HuH-7.5 (cell line): ENCODE measurements around the gene PDCD5.
A peak's percentile ranks its signal among the peaks of the same experiment; 100 is the strongest.
"Not testable (repeated sequence)": the region's sequence is repeated elsewhere in the genome, so short reads cannot be mapped to it uniquely, and the experiment has no call there.

Experiments
- DNase-seq: peaks from one replicate; pipeline ENCODE4 v3.0.0; 2011; ENCODE audit warnings: low spot score

PDCD5 gene

GRCh38 chr19:32580901-32581704, at the start of gene PDCD5:
Gene PDCD5 (plus strand): TSS chr19:32581190. CDS start chr19:32581262, 72 bp downstream.
- DNase-seq = peak; percentile 91

- no peak for DNase-seq
Observed at GRCh38 chr19:32532233-32532632, 48.8 kb upstream of the PDCD5 start.

GRCh38 chr19:32537580-32537979, 43.4 kb upstream of the PDCD5 start:
- no peak for DNase-seq

- DNase-seq = no peak
Observed at GRCh38 chr19:32539240-32539916, 41.6 kb upstream of the PDCD5 start.

- DNase-seq = no peak
Observed at GRCh38 chr19:32540621-32541020, 40.4 kb upstream of the PDCD5 start.

- not testable (repeated sequence) for DNase-seq
Observed at GRCh38 chr19:32541376-32541775, 39.6 kb upstream of the PDCD5 start.

GRCh38 chr19:32542477-32543108, 38.4 kb upstream of the PDCD5 start:
- DNase-seq = no peak

GRCh38 chr19:32543115-32543900, 37.7 kb upstream of the PDCD5 start:
- DNase-seq = no peak

- no peak for DNase-seq
Observed at GRCh38 chr19:32544917-32545316, 36.1 kb upstream of the PDCD5 start.

GRCh38 chr19:32550666-32551065, 30.3 kb upstream of the PDCD5 start:
- no peak for DNase-seq

- no peak for DNase-seq
Observed at GRCh38 chr19:32555786-32556185, 25.2 kb upstream of the PDCD5 start.

GRCh38 chr19:32558607-32559228, 22.3 kb upstream of the PDCD5 start:
- DNase-seq = no peak

- no peak for DNase-seq
Observed at GRCh38 chr19:32563761-32564160, 17.2 kb upstream of the PDCD5 start.

GRCh38 chr19:32566246-32566830, 14.7 kb upstream of the PDCD5 start:
- no peak for DNase-seq

GRCh38 chr19:32567486-32567885, 13.5 kb upstream of the PDCD5 start:
- no peak for DNase-seq

GRCh38 chr19:32570081-32570785, 10.8 kb upstream of the PDCD5 start:
- DNase-seq = peak; percentile 40

- DNase-seq = not testable (repeated sequence)
Observed at GRCh38 chr19:32571471-32572075, 9.4 kb upstream of the PDCD5 start.

GRCh38 chr19:32572700-32573491, 8.1 kb upstream of the PDCD5 start:
- not testable (repeated sequence) for DNase-seq

GRCh38 chr19:32573492-32573794, 7.5 kb upstream of the PDCD5 start:
- no peak for DNase-seq

GRCh38 chr19:32576790-32577189, 4.2 kb upstream of the PDCD5 start:
- no peak for DNase-seq
